Mesothelial cell of epicardium (in vitro differentiated cells): ENCODE measurements around the gene KLF13. TPM values are rescaled to one million over a fixed set of nuclear protein-coding genes. Genes with fewer than 3 reads are reported as not detected.

Source experiments
- DNase-seq, 2 experiments: peaks; one replicate each; pipeline ENCODE4 v3.0.0; 2021; ENCODE audit warnings: low spot score in 2 of 2; ENCODE audit not compliant: unreplicated experiment in 2 of 2
- H3K27ac Mint-ChIP-seq: 2 replicates; pipeline ENCODE4 v1.8.0; 2021; ENCODE audit warnings: mixed read lengths
- H3K27me3 Mint-ChIP-seq: 2 replicates; pipeline ENCODE4 v1.8.0; 2021; ENCODE audit warnings: low read depth, mixed read lengths
- H3K36me3 Mint-ChIP-seq: 2 replicates; pipeline ENCODE4 v1.8.0; 2021; ENCODE audit warnings: mixed read lengths
- H3K4me1 Mint-ChIP-seq: 2 replicates; pipeline ENCODE4 v1.8.0; 2021; ENCODE audit warnings: mixed read lengths
- H3K4me3 Mint-ChIP-seq: 2 replicates; pipeline ENCODE4 v1.8.0; 2021; ENCODE audit warnings: mild to moderate bottlenecking, moderate library complexity, mixed read lengths
- H3K9me3 Mint-ChIP-seq: 2 replicates; pipeline ENCODE4 v1.8.0; 2021; ENCODE audit warnings: mixed read lengths
- CTCF ChIP-seq: fragments of 200-600 bp; sonication (generic); IDR thresholded peaks from one replicate; pipeline ENCODE4 v1.5.0; 2021; ENCODE audit warnings: antibody characterized with exemption; ENCODE audit not compliant: unreplicated experiment
- total RNA-seq: library from RNA; stranded (reverse); gene quantifications from 3 replicates; pipeline ENCODE4 v1.2.1, GENCODE V29; 2021

The KLF13 gene
- total RNA-seq, 1 donor from 2014 or later, result 28.1 TPM

DNA sequence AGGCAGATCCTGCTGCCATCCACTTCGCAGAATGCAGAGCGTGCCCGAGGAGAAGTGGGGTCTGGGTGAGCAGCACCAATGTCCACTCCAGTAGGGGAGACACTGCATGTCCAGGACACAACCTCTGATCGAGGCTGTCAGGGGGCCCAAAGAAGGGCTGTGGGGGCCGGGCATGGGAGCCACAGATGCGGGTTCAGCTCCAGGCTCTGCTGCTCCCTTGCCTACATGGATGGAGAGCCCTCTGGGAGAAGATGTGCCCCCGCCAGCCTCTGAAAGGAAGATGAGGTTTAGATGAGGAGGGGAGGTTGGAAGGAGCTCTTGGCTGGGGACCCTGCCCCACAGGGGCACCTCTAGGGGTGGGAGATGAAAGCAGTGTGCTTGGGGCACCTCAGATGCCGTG lies 75.4 kb downstream of the KLF13 start:
- peaks cover 15% of the 10 kb centered on the region for H3K4me1 Mint-ChIP-seq
- no peaks in the 10 kb centered on the region for H3K36me3 Mint-ChIP-seq
- no peaks in the 10 kb centered on the region for H3K27me3 Mint-ChIP-seq
- peaks cover 15% of the 10 kb centered on the region for H3K9me3 Mint-ChIP-seq
- TF ChIP-seq CTCF, result no peak
- H3K4me3 Mint-ChIP-seq, result no peak overlapping the region
- no peak for DNase-seq
- no peak overlapping the region for H3K27ac Mint-ChIP-seq

- no peaks in the 10 kb centered on the region for H3K36me3 Mint-ChIP-seq
- no peak for TF ChIP-seq CTCF
- no peak overlapping the region for H3K27ac Mint-ChIP-seq
- H3K4me3 Mint-ChIP-seq, result no peak overlapping the region
- peaks cover 12% of the 10 kb centered on the region for H3K4me1 Mint-ChIP-seq
- peaks cover 21% of the 10 kb centered on the region for H3K9me3 Mint-ChIP-seq
- DNase-seq, result no peak
- H3K27me3 Mint-ChIP-seq, result no peaks in the 10 kb centered on the region
Measured at GRCh38 chr15:31402511-31403056, 75.9 kb downstream of the KLF13 start.

GRCh38 chr15:31403096-31403495 lies 76.5 kb downstream of the KLF13 start:
- no peak for DNase-seq
- peaks cover 7% of the 10 kb centered on the region for H3K4me1 Mint-ChIP-seq
- no peaks in the 10 kb centered on the region for H3K36me3 Mint-ChIP-seq
- H3K4me3 Mint-ChIP-seq, result no peak overlapping the region
- no peak for TF ChIP-seq CTCF
- no peak overlapping the region for H3K27ac Mint-ChIP-seq
- H3K27me3 Mint-ChIP-seq, result no peaks in the 10 kb centered on the region
- peaks cover 24% of the 10 kb centered on the region for H3K9me3 Mint-ChIP-seq

DNA sequence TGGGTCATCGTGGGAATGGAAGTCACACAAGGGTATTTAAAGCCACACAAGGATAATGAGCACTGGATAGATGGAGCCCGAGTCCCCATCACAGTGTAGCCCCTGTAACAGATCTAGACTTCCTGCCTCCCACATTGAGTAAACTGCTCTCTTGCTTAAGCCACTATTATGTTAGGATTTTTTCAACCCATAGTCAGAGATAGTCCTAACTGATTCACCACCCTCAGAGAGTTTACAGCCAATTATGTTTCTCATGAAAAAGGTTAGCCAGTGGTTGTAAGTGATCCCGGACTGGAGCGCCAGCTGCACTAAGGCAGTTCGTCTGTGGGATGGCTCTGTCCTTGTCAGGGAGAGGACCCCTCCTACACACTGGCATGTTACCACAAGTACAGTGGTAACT lies 77.0 kb downstream of the KLF13 start:
- Mint-ChIP-seq H3K4me1 (peaks cover 7% of the 10 kb centered on the region), H3K4me3 (no peak overlapping the region), H3K36me3 (peaks cover 2% of the 10 kb centered on the region), H3K27me3 (no peaks in the 10 kb centered on the region), H3K27ac (no peak overlapping the region), H3K9me3 (peaks cover 29% of the 10 kb centered on the region)
- no peak for TF ChIP-seq CTCF
- DNase-seq, result no peak

- DNase-seq, result no peak
- no peak for TF ChIP-seq CTCF
- no peaks in the 10 kb centered on the region for H3K27me3 Mint-ChIP-seq
- H3K36me3 Mint-ChIP-seq, result peaks cover 4% of the 10 kb centered on the region
- H3K4me1 Mint-ChIP-seq, result peaks cover 5% of the 10 kb centered on the region
- no peak overlapping the region for H3K27ac Mint-ChIP-seq
- H3K9me3 Mint-ChIP-seq, result peaks cover 33% of the 10 kb centered on the region
- no peak overlapping the region for H3K4me3 Mint-ChIP-seq
Measured at GRCh38 chr15:31404345-31404744, 77.7 kb downstream of the KLF13 start.
